ENCODE data around the gene NPY5R. TPM values are rescaled to one million over a fixed set of nuclear protein-coding genes. Genes with fewer than 3 reads are reported as not detected.

NPY5R gene
- total RNA-seq, 4 donors from 2014 or later: 1.7 TPM; not detected in 3

DNA sequence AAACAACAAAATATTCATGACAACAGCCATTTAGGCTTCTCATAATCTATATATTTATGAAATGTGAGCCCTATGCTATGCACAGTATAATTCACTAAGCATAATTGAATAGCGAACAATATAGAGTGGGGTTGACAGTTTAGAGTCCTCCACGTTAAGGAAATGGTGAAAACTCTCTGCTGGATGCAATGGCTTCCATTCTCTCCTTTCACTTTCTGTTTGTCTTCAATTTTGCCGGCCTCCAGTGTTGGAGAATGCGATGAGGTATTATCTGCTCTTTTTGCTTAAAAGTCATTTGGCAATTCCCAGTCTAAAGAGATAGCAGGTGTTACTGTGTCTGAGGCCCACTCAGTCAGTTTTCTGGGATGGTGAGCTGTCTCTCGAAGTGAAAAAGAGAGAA lies 52.1 kb downstream of the NPY5R start:
- TF ChIP-seq, protein P1, sequence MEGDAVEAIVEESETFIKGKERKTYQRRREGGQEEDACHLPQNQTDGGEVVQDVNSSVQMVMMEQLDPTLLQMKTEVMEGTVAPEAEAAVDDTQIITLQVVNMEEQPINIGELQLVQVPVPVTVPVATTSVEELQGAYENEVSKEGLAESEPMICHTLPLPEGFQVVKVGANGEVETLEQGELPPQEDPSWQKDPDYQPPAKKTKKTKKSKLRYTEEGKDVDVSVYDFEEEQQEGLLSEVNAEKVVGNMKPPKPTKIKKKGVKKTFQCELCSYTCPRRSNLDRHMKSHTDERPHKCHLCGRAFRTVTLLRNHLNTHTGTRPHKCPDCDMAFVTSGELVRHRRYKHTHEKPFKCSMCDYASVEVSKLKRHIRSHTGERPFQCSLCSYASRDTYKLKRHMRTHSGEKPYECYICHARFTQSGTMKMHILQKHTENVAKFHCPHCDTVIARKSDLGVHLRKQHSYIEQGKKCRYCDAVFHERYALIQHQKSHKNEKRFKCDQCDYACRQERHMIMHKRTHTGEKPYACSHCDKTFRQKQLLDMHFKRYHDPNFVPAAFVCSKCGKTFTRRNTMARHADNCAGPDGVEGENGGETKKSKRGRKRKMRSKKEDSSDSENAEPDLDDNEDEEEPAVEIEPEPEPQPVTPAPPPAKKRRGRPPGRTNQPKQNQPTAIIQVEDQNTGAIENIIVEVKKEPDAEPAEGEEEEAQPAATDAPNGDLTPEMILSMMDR (IDR thresholded peaks at IDR 0.05): no peak
- no peak for TF ChIP-seq POLR2A (IDR thresholded peaks at IDR 0.05)
- H3K4me1 ChIP-seq: no peaks in the 10 kb centered on the region
- no peaks in the 10 kb centered on the region for H3K9me3 ChIP-seq
- H3K27ac ChIP-seq: no peak overlapping the region
- peak overlapping the region in 2 of 4 donors; percentile 8 to 31 for H3K4me3 ChIP-seq
- DNase-seq: no peak
- H3K27me3 ChIP-seq: no peaks in the 10 kb centered on the region
- H3K36me3 ChIP-seq: no peaks in the 10 kb centered on the region

DNA sequence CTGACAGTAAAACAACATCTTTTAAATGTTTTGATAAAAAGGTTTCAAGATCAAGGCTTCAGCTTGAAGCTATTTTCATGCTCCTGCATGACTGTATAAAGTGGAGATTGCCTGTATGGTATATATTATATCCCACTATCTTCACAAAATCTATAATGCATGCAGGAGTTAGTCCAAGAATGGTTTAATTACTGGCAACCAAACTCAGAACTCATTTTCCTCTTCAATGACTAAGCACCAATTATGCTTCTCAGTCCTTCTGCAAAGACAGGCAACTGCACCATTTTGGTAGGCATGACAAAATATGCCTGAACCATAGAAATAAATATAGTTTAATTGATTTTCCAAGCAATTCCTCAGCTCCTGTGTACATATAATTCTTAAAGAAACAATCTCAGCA lies 54.5 kb downstream of the NPY5R start:
- H3K9me3 ChIP-seq: no peaks in the 10 kb centered on the region
- no peaks in the 10 kb centered on the region for H3K36me3 ChIP-seq
- DNase-seq: no peak
- H3K27me3 ChIP-seq: no peaks in the 10 kb centered on the region
- H3K4me3 ChIP-seq: no peak overlapping the region
- H3K27ac ChIP-seq: no peak overlapping the region
- TF ChIP-seq POLR2A (IDR thresholded peaks at IDR 0.05): no peak
- TF ChIP-seq, protein P1 (IDR thresholded peaks at IDR 0.05): no peak
- no peaks in the 10 kb centered on the region for H3K4me1 ChIP-seq

DNA sequence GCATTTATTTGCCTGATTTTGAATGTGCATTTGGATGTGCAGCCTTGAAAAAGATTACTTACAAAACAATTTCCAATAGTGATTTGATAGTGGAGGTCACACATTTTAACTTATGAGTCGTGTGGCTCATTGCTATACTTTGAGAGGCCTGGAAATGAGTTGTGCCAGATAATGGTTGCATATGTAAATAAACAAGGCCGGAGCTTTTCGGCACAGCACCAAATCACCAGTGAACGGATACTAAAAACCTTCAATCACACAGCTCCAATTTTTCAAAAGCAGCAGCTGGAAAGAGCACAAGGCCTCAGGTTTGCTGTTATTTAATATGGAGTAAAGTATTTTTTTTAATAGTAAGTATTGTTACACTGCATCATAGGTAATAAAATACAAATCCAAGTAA lies 57.2 kb downstream of the NPY5R start:
- Histone ChIP-seq H3K4me3 (no peak overlapping the region), H3K27ac (no peak overlapping the region), H3K36me3 (no peaks in the 10 kb centered on the region), H3K27me3 (no peaks in the 10 kb centered on the region), H3K4me1 (no peaks in the 10 kb centered on the region), H3K9me3 (no peaks in the 10 kb centered on the region)
- no peak for TF ChIP-seq POLR2A (IDR thresholded peaks at IDR 0.05)
- TF ChIP-seq, protein P1 (IDR thresholded peaks at IDR 0.05): no peak
- no peak for DNase-seq

Other genes starting within 250 kb of the NPY5R start
- 10 to 100 TPM in 3 of 4 donors, 1 to 10 TPM in 1; 7.9 to 30.5 (median 15.4) TPM for gene NAF1, start 177.0 kb upstream of the NPY5R start, total RNA-seq
- gene NPY1R, start 11.3 kb upstream of the NPY5R start, total RNA-seq: 1 to 10 TPM in 2 of 4 donors, under 1 TPM in 1, not detected in 1; 0.95 to 1.8 (median 1.6) TPM
- not detected for gene TKTL2, start 129.9 kb downstream of the NPY5R start, total RNA-seq
- 10 to 100 TPM in 3 of 4 donors, 1 to 10 TPM in 1; 6.1 to 26.4 (median 15.1) TPM for gene TMA16, start 150.8 kb downstream of the NPY5R start, total RNA-seq

Data from Peyer's patch (tissue), 4 donors.